ENCODE results near the gene EXOC3L4.
"Not testable (repeated sequence)": the region's sequence is repeated elsewhere in the genome, so short reads cannot be mapped to it uniquely, and the experiment has no call there.

The EXOC3L4 gene

DNA sequence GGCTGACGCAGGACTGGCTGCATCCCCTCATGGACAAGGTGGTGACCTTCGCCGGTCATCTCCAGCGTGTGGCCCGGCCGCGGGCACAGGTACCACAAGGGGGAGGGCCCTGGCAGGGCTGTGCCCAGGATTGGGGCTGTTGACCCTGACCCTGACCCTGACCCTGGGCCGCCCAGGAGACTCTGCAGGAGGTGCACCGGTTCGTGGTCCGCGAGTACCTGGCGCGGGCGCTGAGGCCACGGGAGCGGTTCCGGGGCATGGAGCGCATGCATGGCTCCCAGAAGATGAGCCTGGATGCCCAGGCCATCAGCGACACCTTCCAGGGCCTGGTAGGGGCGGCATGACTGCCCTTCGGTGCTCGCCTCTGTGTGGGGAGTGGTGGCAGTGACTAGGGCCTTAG, 12.9 kb downstream of the EXOC3L4 start:
- peaks cover 18% of the 10 kb centered on the region for H3K4me1 Mint-ChIP-seq
- no peak for DNase-seq (ENCODE audit: low spot score in 2 of 2)
- H3K27ac Mint-ChIP-seq: no peak overlapping the region
- H3K4me3 Mint-ChIP-seq: no peak overlapping the region
- no peaks in the 10 kb centered on the region for H3K9me3 Mint-ChIP-seq
- ATAC-seq: no peak
- H3K36me3 Mint-ChIP-seq: no peaks in the 10 kb centered on the region

- ATAC-seq (no peak), DNase-seq (ENCODE audit: low spot score in 2 of 2) (no peak)
- Mint-ChIP-seq H3K9me3 (no peaks in the 10 kb centered on the region), H3K36me3 (no peaks in the 10 kb centered on the region), H3K4me1 (peaks cover 18% of the 10 kb centered on the region), H3K4me3 (no peak overlapping the region), H3K27ac (no peak overlapping the region)
Observed at GRCh38 chr14:103107941-103108748, 13.6 kb downstream of the EXOC3L4 start.

- DNase-seq (ENCODE audit: low spot score in 2 of 2) (no peak), ATAC-seq (peak; percentile 43)
- Mint-ChIP-seq H3K9me3 (no peaks in the 10 kb centered on the region), H3K36me3 (no peaks in the 10 kb centered on the region), H3K4me3 (no peak overlapping the region), H3K27ac (no peak overlapping the region), H3K4me1 (peaks cover 13% of the 10 kb centered on the region)
Observed at GRCh38 chr14:103108749-103109207, 14.3 kb downstream of the EXOC3L4 start.

- H3K9me3 Mint-ChIP-seq: no peaks in the 10 kb centered on the region
- H3K4me3 Mint-ChIP-seq: no peak overlapping the region
- ATAC-seq (no peak), DNase-seq (ENCODE audit: low spot score in 2 of 2) (no peak)
- H3K4me1 Mint-ChIP-seq: peaks cover 14% of the 10 kb centered on the region
- no peaks in the 10 kb centered on the region for H3K36me3 Mint-ChIP-seq
- H3K27ac Mint-ChIP-seq: no peak overlapping the region
Observed at GRCh38 chr14:103109535-103110441, 15.3 kb downstream of the EXOC3L4 start.

DNA sequence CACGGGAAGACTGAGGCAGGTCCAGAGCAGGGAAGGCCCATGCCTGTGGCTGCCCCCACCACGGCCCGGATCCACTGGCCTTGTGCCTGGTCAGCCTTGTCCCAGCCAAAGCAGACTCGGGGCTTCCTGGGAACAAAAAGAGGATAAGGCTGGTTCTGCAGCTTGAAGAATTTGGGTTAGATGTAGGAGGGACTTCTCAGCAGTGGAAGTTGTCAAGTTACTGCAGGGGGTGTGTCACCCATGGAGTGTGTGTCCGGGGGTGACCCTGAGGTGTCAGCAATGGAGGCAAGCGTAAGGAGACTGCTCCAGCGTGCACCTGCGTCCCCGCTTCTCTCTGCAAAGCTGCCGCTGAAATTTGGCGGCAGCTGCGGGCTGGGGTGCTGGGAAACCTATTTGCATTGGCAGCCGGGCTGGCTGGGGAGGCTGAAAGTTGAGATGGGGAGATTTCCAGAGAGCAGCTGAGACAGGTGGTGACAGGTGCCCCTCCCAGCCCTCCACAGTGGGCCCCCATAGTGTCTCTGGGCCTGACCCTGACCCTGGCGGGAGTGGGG, 16.2 kb downstream of the EXOC3L4 start:
- H3K36me3 Mint-ChIP-seq: no peaks in the 10 kb centered on the region
- no peaks in the 10 kb centered on the region for H3K9me3 Mint-ChIP-seq
- ATAC-seq (no peak), DNase-seq (ENCODE audit: low spot score in 2 of 2) (no peak)
- H3K4me1 Mint-ChIP-seq: peaks cover 9% of the 10 kb centered on the region
- no peak overlapping the region for H3K4me3 Mint-ChIP-seq
- no peak overlapping the region for H3K27ac Mint-ChIP-seq

GRCh38 chr14:103111232-103111868, 16.8 kb downstream of the EXOC3L4 start:
- no peaks in the 10 kb centered on the region for H3K9me3 Mint-ChIP-seq
- H3K36me3 Mint-ChIP-seq: no peaks in the 10 kb centered on the region
- H3K27ac Mint-ChIP-seq: no peak overlapping the region
- ATAC-seq (no peak), DNase-seq (ENCODE audit: low spot score in 2 of 2) (no peak)
- no peak overlapping the region for H3K4me3 Mint-ChIP-seq
- peaks cover 11% of the 10 kb centered on the region for H3K4me1 Mint-ChIP-seq

DNA sequence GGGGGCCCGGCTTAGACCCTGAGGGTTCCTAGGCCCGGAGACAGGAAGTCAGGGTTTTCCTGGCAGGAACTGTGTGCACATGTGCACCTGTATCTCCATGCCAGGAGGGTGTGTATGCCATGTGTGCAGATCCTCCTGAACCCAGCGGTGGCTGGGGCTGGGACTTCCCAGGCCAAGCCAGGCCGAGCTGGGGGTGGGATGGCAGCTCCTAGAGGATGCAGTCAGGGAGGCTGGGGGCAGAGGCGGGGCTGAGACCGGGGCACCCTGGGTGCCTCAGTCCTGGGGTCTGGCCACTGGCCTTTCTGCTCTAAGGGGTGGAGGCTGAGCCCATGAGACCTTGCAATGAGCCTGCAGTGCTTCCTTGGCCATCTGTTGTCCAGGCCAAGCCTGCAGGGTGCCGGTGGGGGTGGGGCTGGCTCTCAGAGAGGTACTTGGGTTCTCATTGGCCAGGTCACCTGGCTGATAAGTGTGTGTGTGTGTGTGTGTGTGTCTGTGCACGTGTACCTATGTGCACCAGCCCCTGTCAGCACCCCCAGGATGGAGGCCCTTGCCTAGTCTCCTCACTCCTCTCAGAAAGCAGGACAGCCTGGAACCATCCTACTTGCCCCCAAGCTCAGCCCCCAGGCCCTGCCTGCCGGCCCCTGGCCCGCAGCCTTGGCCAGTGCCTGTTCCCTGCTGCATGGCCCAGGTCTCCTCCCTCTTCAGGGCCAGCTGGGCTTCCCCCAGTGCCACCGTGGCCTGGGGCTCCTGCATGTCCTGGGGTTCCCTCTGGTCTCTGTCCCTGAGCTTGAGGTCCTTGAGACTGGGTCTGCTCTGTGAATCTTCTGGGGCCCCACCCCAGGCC, 18.1 kb downstream of the EXOC3L4 start:
- H3K27ac Mint-ChIP-seq: no peak overlapping the region
- H3K4me3 Mint-ChIP-seq: no peak overlapping the region
- no peaks in the 10 kb centered on the region for H3K36me3 Mint-ChIP-seq
- ATAC-seq (no peak), DNase-seq (ENCODE audit: low spot score in 2 of 2) (no peak)
- H3K4me1 Mint-ChIP-seq: peaks cover 11% of the 10 kb centered on the region
- H3K9me3 Mint-ChIP-seq: no peaks in the 10 kb centered on the region

- H3K27ac Mint-ChIP-seq: no peak overlapping the region
- no peaks in the 10 kb centered on the region for H3K36me3 Mint-ChIP-seq
- no peaks in the 10 kb centered on the region for H3K9me3 Mint-ChIP-seq
- DNase-seq (ENCODE audit: low spot score in 2 of 2): no peak
- H3K4me3 Mint-ChIP-seq: no peak overlapping the region
- peaks cover 11% of the 10 kb centered on the region for H3K4me1 Mint-ChIP-seq
- no peak for ATAC-seq
Observed at GRCh38 chr14:103113303-103113702, 18.8 kb downstream of the EXOC3L4 start.

- ATAC-seq (no peak), DNase-seq (ENCODE audit: low spot score in 2 of 2) (no peak)
- H3K4me3 Mint-ChIP-seq: no peak overlapping the region
- peaks cover 11% of the 10 kb centered on the region for H3K4me1 Mint-ChIP-seq
- no peak overlapping the region for H3K27ac Mint-ChIP-seq
- no peaks in the 10 kb centered on the region for H3K36me3 Mint-ChIP-seq
- no peaks in the 10 kb centered on the region for H3K9me3 Mint-ChIP-seq
Observed at GRCh38 chr14:103113774-103114173, 19.2 kb downstream of the EXOC3L4 start.

GRCh38 chr14:103115086-103115679, 20.7 kb downstream of the EXOC3L4 start:
- not testable (repeated sequence) for ATAC-seq; H3K9me3 Mint-ChIP-seq; H3K36me3 Mint-ChIP-seq; DNase-seq (ENCODE audit: low spot score in 2 of 2)
- Mint-ChIP-seq H3K27ac (peak overlapping the region; percentile 34), H3K4me3 (peak overlapping the region; percentile 42), H3K4me1 (peaks cover 11% of the 10 kb centered on the region)

- no peak for ATAC-seq
- no peaks in the 10 kb centered on the region for H3K9me3 Mint-ChIP-seq
- no peak overlapping the region for H3K4me3 Mint-ChIP-seq
- H3K36me3 Mint-ChIP-seq: no peaks in the 10 kb centered on the region
- DNase-seq (ENCODE audit: low spot score in 2 of 2): no peak
- H3K4me1 Mint-ChIP-seq: peaks cover 11% of the 10 kb centered on the region
- no peak overlapping the region for H3K27ac Mint-ChIP-seq
Observed at GRCh38 chr14:103115845-103116572, 21.5 kb downstream of the EXOC3L4 start.

DNA sequence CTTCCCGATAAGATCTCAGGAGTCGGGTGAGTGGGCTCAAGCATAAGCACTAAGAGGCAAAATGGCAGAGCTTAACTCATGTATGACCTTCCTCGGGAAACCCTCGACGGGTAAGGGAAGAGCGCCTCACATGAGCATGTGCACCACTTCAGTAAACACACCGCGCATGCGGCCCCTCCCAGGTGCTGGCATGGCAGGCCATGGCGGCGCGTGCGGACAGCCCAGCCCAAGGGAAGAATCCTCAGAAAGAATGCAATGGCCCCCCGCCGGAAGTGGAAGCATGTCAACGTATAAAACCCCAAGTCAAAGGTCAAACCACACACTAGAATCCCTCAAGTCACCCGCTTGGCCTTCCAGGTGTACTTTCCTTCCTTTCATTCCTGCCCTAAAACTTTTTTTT, 22.1 kb downstream of the EXOC3L4 start:
- peaks cover 11% of the 10 kb centered on the region for H3K4me1 Mint-ChIP-seq
- ATAC-seq (no peak), DNase-seq (ENCODE audit: low spot score in 2 of 2) (no peak)
- no peak overlapping the region for H3K27ac Mint-ChIP-seq
- H3K4me3 Mint-ChIP-seq: no peak overlapping the region
- no peaks in the 10 kb centered on the region for H3K9me3 Mint-ChIP-seq
- no peaks in the 10 kb centered on the region for H3K36me3 Mint-ChIP-seq

DNA sequence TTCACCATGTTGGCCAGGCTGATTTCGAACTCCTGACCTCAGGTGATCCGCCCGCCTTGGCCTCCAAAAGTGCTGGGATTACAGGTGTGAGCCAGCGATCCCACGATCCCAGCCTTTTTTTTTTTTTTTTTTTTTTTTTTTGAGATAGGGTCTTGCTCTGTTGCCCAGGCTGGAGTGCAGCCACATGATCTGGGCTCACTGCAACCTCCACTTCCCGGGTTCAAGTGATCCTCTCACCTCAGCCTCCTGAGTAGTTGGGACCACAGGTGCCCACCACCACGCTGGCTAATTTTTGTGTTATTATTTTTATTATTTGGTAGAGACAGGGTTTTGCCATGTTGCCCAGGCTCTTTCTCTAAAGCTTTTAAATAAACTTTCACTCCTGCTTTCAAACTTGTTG, 23.0 kb downstream of the EXOC3L4 start:
- H3K4me1 Mint-ChIP-seq: peaks cover 11% of the 10 kb centered on the region
- not testable (repeated sequence) for DNase-seq (ENCODE audit: low spot score in 2 of 2); H3K36me3 Mint-ChIP-seq; H3K9me3 Mint-ChIP-seq; H3K27ac Mint-ChIP-seq; H3K4me3 Mint-ChIP-seq; ATAC-seq
